HEK293 (cell line): ENCODE data around the gene ADAT2.

Source experiments
- CTCF ChIA-PET: fragments of 350-600 bp; formaldehyde crosslinking; extraction: SDS; loops from one replicate; lab custom pipeline; 2021; ENCODE audit warnings: antibody characterized with exemption; lab: Yijun Ruan, JAX
- POLR2A ChIA-PET: fragments of 300-600 bp; formaldehyde crosslinking; extraction: SDS; loops from one replicate; lab custom pipeline; 2020; ENCODE audit warnings: antibody characterized with exemption, inconsistent platforms; lab: Yijun Ruan, JAX
- H3K27ac ChIP-seq: fragments of 200-500 bp; sonication (Bioruptor generic); 2 replicates; pipeline ENCODE4 v1.5.1; 2014; ENCODE audit warnings: low read depth, low read length, control low read depth, inconsistent platforms; ENCODE audit errors: extremely low read depth
- H3K36me3 ChIP-seq, 2 experiments: fragments of 200-500 bp in 1 of 2; sonication (Bioruptor generic) in 1 of 2; 1 replicate in 1 of 2; 2 replicates in 1 of 2; pipeline ENCODE4 v1.5.1; 2014 to 2017; ENCODE audit warnings: inconsistent platforms in 2 of 2, low read length in 2 of 2; ENCODE audit not compliant: control insufficient read depth in 2 of 2, insufficient read depth in 1 of 2
- H3K4me1 ChIP-seq: fragments of 200-500 bp; sonication (Bioruptor generic); 2 replicates; pipeline ENCODE4 v1.5.1; 2014; ENCODE audit warnings: mild to moderate bottlenecking, low read length, inconsistent platforms; ENCODE audit not compliant: control insufficient read depth, insufficient read depth
- H3K4me3 ChIP-seq: 2 replicates; pipeline ENCODE4 v1.5.1; 2011; ENCODE audit warnings: low read depth, mild to moderate bottlenecking, control low read depth, low read length, moderate library complexity
- H3K9me3 ChIP-seq: fragments of 200-500 bp; sonication (Bioruptor generic); 2 replicates; pipeline ENCODE4 v1.5.1; 2014; ENCODE audit warnings: low read depth, low read length, inconsistent platforms; ENCODE audit not compliant: control insufficient read depth, insufficient read depth
- FEZF1 ChIP-seq: fragments of 450-650 bp; formaldehyde crosslinking; IDR thresholded peaks from 2 replicates; pipeline ENCODE4 v1.5.1; 2016; ENCODE audit warnings: missing biosample characterization, missing genetic modification characterization
- HOXD13 ChIP-seq: sonication (generic); formaldehyde crosslinking; IDR thresholded peaks from 2 replicates; pipeline ENCODE4 v1.8.0; 2022; ENCODE audit warnings: missing genetic modification reagents, borderline replicate concordance
- KLF10 ChIP-seq: fragments of 450-650 bp; IDR thresholded peaks from 2 replicates; pipeline ENCODE4 v1.5.1; 2018; ENCODE audit warnings: missing biosample characterization, mild to moderate bottlenecking, missing genetic modification characterization
- KLF17 ChIP-seq: fragments of 450-650 bp; formaldehyde crosslinking; IDR thresholded peaks from 2 replicates; pipeline ENCODE4 v1.5.1; 2016; ENCODE audit warnings: missing biosample characterization, missing genetic modification characterization
- MEIS1 ChIP-seq: sonication (generic); formaldehyde crosslinking; IDR thresholded peaks from 2 replicates; pipeline ENCODE4 v1.8.1; 2022; ENCODE audit warnings: missing genetic modification reagents, mild to moderate bottlenecking, borderline replicate concordance
- MYNN ChIP-seq: fragments of 450-650 bp; formaldehyde crosslinking; IDR thresholded peaks from 2 replicates; pipeline ENCODE4 v1.5.1; 2016; ENCODE audit warnings: missing biosample characterization, missing genetic modification characterization, borderline replicate concordance
- RBAK ChIP-seq: fragments of 450-650 bp; formaldehyde crosslinking; IDR thresholded peaks from 2 replicates; pipeline ENCODE4 v1.5.1; 2016; ENCODE audit warnings: missing biosample characterization, missing genetic modification characterization
- SALL2 ChIP-seq: fragments of 450-650 bp; formaldehyde crosslinking; IDR thresholded peaks from 2 replicates; pipeline ENCODE4 v1.5.0; 2017; ENCODE audit warnings: missing biosample characterization, mild to moderate bottlenecking, missing genetic modification characterization, borderline replicate concordance
- ZEB2 ChIP-seq: fragments of 450-650 bp; formaldehyde crosslinking; IDR thresholded peaks from 2 replicates; pipeline ENCODE4 v1.5.1; 2016; ENCODE audit warnings: missing biosample characterization, missing genetic modification characterization
- ZFHX2 ChIP-seq: fragments of 450-650 bp; formaldehyde crosslinking; conservative IDR thresholded peaks from 2 replicates; pipeline ENCODE4 v1.5.1; 2016; ENCODE audit warnings: missing biosample characterization, missing genetic modification characterization
- ZFP3 ChIP-seq: fragments of 450-650 bp; formaldehyde crosslinking; IDR thresholded peaks from 2 replicates; pipeline ENCODE4 v1.5.1; 2016; ENCODE audit warnings: low read depth, missing biosample characterization, missing genetic modification characterization
- ZIC2 ChIP-seq: fragments of 450-650 bp; formaldehyde crosslinking; IDR thresholded peaks from 2 replicates; pipeline ENCODE4 v1.5.1; 2016; ENCODE audit warnings: missing biosample characterization, missing genetic modification characterization
- ZNF132 ChIP-seq: fragments of 450-650 bp; formaldehyde crosslinking; IDR thresholded peaks from 2 replicates; pipeline ENCODE4 v1.5.1; 2017; ENCODE audit warnings: missing biosample characterization, missing genetic modification characterization, borderline replicate concordance
- ZNF202 ChIP-seq: fragments of 450-650 bp; formaldehyde crosslinking; IDR thresholded peaks from 2 replicates; pipeline ENCODE4 v1.5.1; 2016; ENCODE audit warnings: missing biosample characterization, missing genetic modification characterization, borderline replicate concordance
- ZNF221 ChIP-seq: fragments of 450-650 bp; formaldehyde crosslinking; IDR thresholded peaks from 2 replicates; pipeline ENCODE4 v1.5.1; 2017; ENCODE audit warnings: missing biosample characterization, missing genetic modification characterization, borderline replicate concordance
- ZNF26 ChIP-seq: fragments of 450-650 bp; formaldehyde crosslinking; IDR thresholded peaks from 2 replicates; pipeline ENCODE4 v1.5.1; 2016; ENCODE audit warnings: missing biosample characterization, missing genetic modification characterization
- ZNF292 ChIP-seq: fragments of 450-650 bp; formaldehyde crosslinking; IDR thresholded peaks from 2 replicates; pipeline ENCODE4 v1.5.1; 2016; ENCODE audit warnings: low read depth, missing biosample characterization, missing genetic modification characterization, borderline replicate concordance
- ZNF350 ChIP-seq: fragments of 450-650 bp; formaldehyde crosslinking; IDR thresholded peaks from 2 replicates; pipeline ENCODE4 v1.5.0; 2017; ENCODE audit warnings: missing biosample characterization, mild to moderate bottlenecking, missing genetic modification characterization
- ZNF449 ChIP-seq: fragments of 450-650 bp; formaldehyde crosslinking; IDR thresholded peaks from 2 replicates; pipeline ENCODE4 v1.5.1; 2017; ENCODE audit warnings: missing biosample characterization, mild to moderate bottlenecking, missing genetic modification characterization, moderate library complexity
- ZNF501 ChIP-seq: fragments of 450-650 bp; formaldehyde crosslinking; IDR thresholded peaks from 2 replicates; pipeline ENCODE4 v1.5.1; 2016; ENCODE audit warnings: missing biosample characterization, missing genetic modification characterization
- ZNF654 ChIP-seq: fragments of 450-650 bp; formaldehyde crosslinking; IDR thresholded peaks from 2 replicates; pipeline ENCODE4 v1.5.1; 2016; ENCODE audit warnings: low read depth, missing biosample characterization, missing genetic modification characterization
- ZNF830 ChIP-seq: fragments of 450-650 bp; IDR thresholded peaks from 2 replicates; pipeline ENCODE4 v1.5.0; 2018; ENCODE audit warnings: missing biosample characterization, missing genetic modification characterization, low read depth, mild to moderate bottlenecking, moderate library complexity
- TF ChIP-seq, protein P1 (sequence below): fragments of 450-650 bp; IDR thresholded peaks from 2 replicates; pipeline ENCODE4 v1.5.1; 2018; ENCODE audit warnings: missing biosample characterization, mild to moderate bottlenecking, missing genetic modification characterization

The ADAT2 gene

GRCh38 chr6:143401068-143401446, 49.4 kb downstream of the ADAT2 start:
- Histone ChIP-seq H3K4me3 (no peak overlapping the region), H3K27ac (no peak overlapping the region), H3K9me3 (no peaks in the 10 kb centered on the region), H3K36me3 (no peaks in the 10 kb centered on the region), H3K4me1 (peaks cover 11% of the 10 kb centered on the region)
- CTCF ChIA-PET = interaction anchor here (1.2 to 1.8 kb wide), 2 partner anchors 26 to 169 kb away, joined by 3 to 4 read pairs; no protein-coding TSS in a partner anchor
- no peak for TF ChIP-seq KLF10 (tag by site-specific recombination)
- POLR2A ChIA-PET = interaction anchor here (1.3 kb wide), 1 partner anchor 28 kb away, joined by 3 read pairs; no protein-coding TSS in a partner anchor

- TF ChIP-seq ZNF292 (tag by site-specific recombination) = no peak
- TF ChIP-seq RBAK (tag by site-specific recombination) = no peak
- TF ChIP-seq ZNF132 (tag by site-specific recombination) = 0 out of 2 replicates have a peak, but pooled peaks have one; percentile 27
- TF ChIP-seq ZNF26 = no peak
- TF ChIP-seq HOXD13 (CRISPR knock-in tag) = no peak
- TF ChIP-seq ZNF830 (tag by site-specific recombination) = 0 out of 2 replicates have a peak, but pooled peaks have one; percentile 19
- TF ChIP-seq, protein P1, sequence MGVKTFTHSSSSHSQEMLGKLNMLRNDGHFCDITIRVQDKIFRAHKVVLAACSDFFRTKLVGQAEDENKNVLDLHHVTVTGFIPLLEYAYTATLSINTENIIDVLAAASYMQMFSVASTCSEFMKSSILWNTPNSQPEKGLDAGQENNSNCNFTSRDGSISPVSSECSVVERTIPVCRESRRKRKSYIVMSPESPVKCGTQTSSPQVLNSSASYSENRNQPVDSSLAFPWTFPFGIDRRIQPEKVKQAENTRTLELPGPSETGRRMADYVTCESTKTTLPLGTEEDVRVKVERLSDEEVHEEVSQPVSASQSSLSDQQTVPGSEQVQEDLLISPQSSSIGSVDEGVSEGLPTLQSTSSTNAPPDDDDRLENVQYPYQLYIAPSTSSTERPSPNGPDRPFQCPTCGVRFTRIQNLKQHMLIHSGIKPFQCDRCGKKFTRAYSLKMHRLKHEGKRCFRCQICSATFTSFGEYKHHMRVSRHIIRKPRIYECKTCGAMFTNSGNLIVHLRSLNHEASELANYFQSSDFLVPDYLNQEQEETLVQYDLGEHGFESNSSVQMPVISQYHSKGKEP = 0 out of 2 replicates have a peak, but pooled peaks have one; percentile 21
- peak; percentile 62; the same call in 1 of the 2 replicates for TF ChIP-seq ZNF350 (tag by site-specific recombination)
- TF ChIP-seq ZEB2 (tag by site-specific recombination) = no peak
- POLR2A ChIA-PET = interaction anchor here (1.3 kb wide), 1 partner anchor 28 kb away, joined by 3 read pairs; no protein-coding TSS in a partner anchor
- CTCF ChIA-PET = interaction anchor here (0.6 to 1.8 kb wide), 3 partner anchors 26 to 168 kb away, joined by 3 to 4 read pairs (median 3); no protein-coding TSS in a partner anchor
- peaks cover 11% of the 10 kb centered on the region for H3K4me1 ChIP-seq
- H3K27ac ChIP-seq = no peak overlapping the region
- no peaks in the 10 kb centered on the region for H3K36me3 ChIP-seq
- H3K9me3 ChIP-seq = no peaks in the 10 kb centered on the region
- H3K4me3 ChIP-seq = no peak overlapping the region
These were observed 50.0 kb downstream of the ADAT2 start for GRCh38 chr6:143400258-143401067.

- CTCF ChIA-PET = interaction anchor here (0.6 to 1.8 kb wide), 2 partner anchors 64 to 167 kb away, joined by 3 to 4 read pairs; no protein-coding TSS in a partner anchor
- POLR2A ChIA-PET = no interaction called here
These were observed 50.7 kb downstream of the ADAT2 start for GRCh38 chr6:143399775-143400174.

More at GRCh38 chr6:143399775-143400174, 50.7 kb downstream of the ADAT2 start:
- Histone ChIP-seq H3K27ac (no peak overlapping the region), H3K4me1 (peaks cover 11% of the 10 kb centered on the region), H3K4me3 (no peak overlapping the region), H3K9me3 (no peaks in the 10 kb centered on the region), H3K36me3 (no peaks in the 10 kb centered on the region)
- TF ChIP-seq MYNN (tag by site-specific recombination) = no peak
- no peak for TF ChIP-seq ZNF654 (tag by site-specific recombination)
- no peak for TF ChIP-seq KLF17
- no peak for TF ChIP-seq ZNF449
- no peak for TF ChIP-seq ZNF501 (tag by site-specific recombination)
- no peak for TF ChIP-seq FEZF1 (tag by site-specific recombination)
- TF ChIP-seq ZIC2 (tag by site-specific recombination) = no peak
- TF ChIP-seq MEIS1 (CRISPR knock-in tag) = no peak
- no peak for TF ChIP-seq ZNF202 (tag by site-specific recombination)
- no peak for TF ChIP-seq ZFHX2 (tag by site-specific recombination)
- TF ChIP-seq ZFP3 (tag by site-specific recombination) = no peak
- TF ChIP-seq SALL2 (tag by site-specific recombination) = no peak
- TF ChIP-seq ZNF221 = no peak
